ENCODE results near the gene FTHL17. TPM values are rescaled to one million over a fixed set of nuclear protein-coding genes. Genes with fewer than 3 reads are reported as not detected.

FTHL17 gene
- total RNA-seq, 1 experiment from 2014 or later = not detected

GRCh38 chrX:31098079-31098478 is 26.2 kb upstream of the FTHL17 start:
- no TSS peak for BruUV-seq (replicated peaks)
- Histone ChIP-seq H3K27me3 (ENCODE audit: control insufficient read depth, insufficient read depth, low read length) (no peaks in the 10 kb centered on the region), H3K9me3 (ENCODE audit: control insufficient read depth, insufficient read depth, low read depth, low read length) (no peaks in the 10 kb centered on the region), H3K27ac (ENCODE audit: low read length) (no peak overlapping the region), H3K4me3 (ENCODE audit: low read depth in 2 of 2, low read length in 2 of 2) (no peak overlapping the region), H3K36me3 (ENCODE audit: control insufficient read depth, insufficient read depth, low read length) (no peaks in the 10 kb centered on the region), H3K4me1 (ENCODE audit: control insufficient read depth, insufficient read depth, low read length) (no peaks in the 10 kb centered on the region)
- DNase-seq (ENCODE audit: low read depth, low spot score) (no peak), ATAC-seq (no peak)
- POLR2A ChIA-PET = no interaction called here
- in situ Hi-C loops (cut with HindIII; ENCODE audit: low pct_unique_long_range_greater_than_20kb, low sequenced_read_pairs) = no loop called here
- TF ChIP-seq TCF7L2 (IDR thresholded peaks at IDR 0.05; ENCODE audit: low read depth, low read length) (no peak), REST (IDR thresholded peaks at IDR 0.05; ENCODE audit: insufficient read depth in 1 of 2, low read depth in 2 of 2, low read length in 1 of 2) (no peak), POLR2AphosphoS5 (IDR thresholded peaks at IDR 0.05; ENCODE audit: low read depth, low read length) (no peak), SIN3A (IDR thresholded peaks at IDR 0.05; ENCODE audit: borderline replicate concordance, insufficient read depth, low read depth, low read length) (no peak)
- TF ChIP-seq, protein P1, sequence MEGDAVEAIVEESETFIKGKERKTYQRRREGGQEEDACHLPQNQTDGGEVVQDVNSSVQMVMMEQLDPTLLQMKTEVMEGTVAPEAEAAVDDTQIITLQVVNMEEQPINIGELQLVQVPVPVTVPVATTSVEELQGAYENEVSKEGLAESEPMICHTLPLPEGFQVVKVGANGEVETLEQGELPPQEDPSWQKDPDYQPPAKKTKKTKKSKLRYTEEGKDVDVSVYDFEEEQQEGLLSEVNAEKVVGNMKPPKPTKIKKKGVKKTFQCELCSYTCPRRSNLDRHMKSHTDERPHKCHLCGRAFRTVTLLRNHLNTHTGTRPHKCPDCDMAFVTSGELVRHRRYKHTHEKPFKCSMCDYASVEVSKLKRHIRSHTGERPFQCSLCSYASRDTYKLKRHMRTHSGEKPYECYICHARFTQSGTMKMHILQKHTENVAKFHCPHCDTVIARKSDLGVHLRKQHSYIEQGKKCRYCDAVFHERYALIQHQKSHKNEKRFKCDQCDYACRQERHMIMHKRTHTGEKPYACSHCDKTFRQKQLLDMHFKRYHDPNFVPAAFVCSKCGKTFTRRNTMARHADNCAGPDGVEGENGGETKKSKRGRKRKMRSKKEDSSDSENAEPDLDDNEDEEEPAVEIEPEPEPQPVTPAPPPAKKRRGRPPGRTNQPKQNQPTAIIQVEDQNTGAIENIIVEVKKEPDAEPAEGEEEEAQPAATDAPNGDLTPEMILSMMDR (IDR thresholded peaks at IDR 0.05) = no peak
- intact Hi-C loops (cut with micrococcal nuclease; ENCODE audit: unreplicated experiment) = no loop called here
- CTCF ChIA-PET = no interaction called here

DNA sequence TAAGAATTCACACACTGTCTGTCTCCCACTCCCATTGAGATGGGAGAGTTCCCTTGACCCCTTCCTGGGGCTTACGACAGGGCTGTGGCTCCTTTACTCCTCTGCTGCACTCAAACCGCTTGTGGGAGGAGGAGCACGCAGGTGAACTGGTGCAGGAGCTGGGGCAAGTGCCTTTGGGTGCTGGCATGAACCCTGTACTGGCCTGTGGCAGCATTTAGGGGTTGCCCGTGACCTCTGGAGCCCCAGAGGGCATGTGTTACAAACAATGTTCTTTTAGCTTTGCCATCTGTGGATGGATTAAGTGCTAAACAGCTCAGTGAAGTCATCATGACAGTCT is 21.8 kb upstream of the FTHL17 start:
- ATAC-seq (no peak), DNase-seq (ENCODE audit: low read depth, low spot score) (no peak)
- H3K4me1 ChIP-seq (ENCODE audit: control insufficient read depth, insufficient read depth, low read length) = no peaks in the 10 kb centered on the region
- H3K27ac ChIP-seq (ENCODE audit: low read length) = no peak overlapping the region
- intact Hi-C loops (cut with micrococcal nuclease; ENCODE audit: unreplicated experiment) (no loop called here), in situ Hi-C loops (cut with HindIII; ENCODE audit: low pct_unique_long_range_greater_than_20kb, low sequenced_read_pairs) (no loop called here)
- H3K9me3 ChIP-seq (ENCODE audit: control insufficient read depth, insufficient read depth, low read depth, low read length) = no peaks in the 10 kb centered on the region
- no TSS peak for BruUV-seq (replicated peaks)
- no peaks in the 10 kb centered on the region for H3K27me3 ChIP-seq (ENCODE audit: control insufficient read depth, insufficient read depth, low read length)
- POLR2A ChIA-PET = no interaction called here
- H3K36me3 ChIP-seq (ENCODE audit: control insufficient read depth, insufficient read depth, low read length) = no peaks in the 10 kb centered on the region
- CTCF ChIA-PET = no interaction called here
- H3K4me3 ChIP-seq (ENCODE audit: low read depth in 2 of 2, low read length in 2 of 2) = no peak overlapping the region
- no peak for TF ChIP-seq SIN3A (IDR thresholded peaks at IDR 0.05; ENCODE audit: borderline replicate concordance, insufficient read depth, low read depth, low read length)
- no peak for TF ChIP-seq REST (IDR thresholded peaks at IDR 0.05; ENCODE audit: insufficient read depth in 1 of 2, low read depth in 2 of 2, low read length in 1 of 2)
- TF ChIP-seq, protein P1 (IDR thresholded peaks at IDR 0.05) = no peak
- no peak for TF ChIP-seq POLR2AphosphoS5 (IDR thresholded peaks at IDR 0.05; ENCODE audit: low read depth, low read length)
- no peak for TF ChIP-seq TCF7L2 (IDR thresholded peaks at IDR 0.05; ENCODE audit: low read depth, low read length)

Measured in Panc1 (cell line).